Common myeloid progenitor, CD34-positive (primary cell): ENCODE data around the gene ITSN1.
"Not testable (repeated sequence)": the region's sequence is repeated elsewhere in the genome, so short reads cannot be mapped to it uniquely, and the experiment has no call there.

Experiments
- CTCF ChIA-PET: fragments of 350-600 bp; sonication (Branson Sonifier 250); formaldehyde crosslinking; loops from one replicate; lab custom pipeline; 2021; ENCODE audit warnings: antibody characterized with exemption; lab: Charles Lee
- POLR2A ChIA-PET: fragments of 350-600 bp; sonication (Branson Sonifier 250); formaldehyde crosslinking; loops from one replicate; lab custom pipeline; 2021; ENCODE audit warnings: antibody characterized with exemption; lab: Charles Lee
- DNase-seq, 3 donors: peaks; one replicate each; pipeline versions ENCODE4 v3.0.0 to v3.0.0-alpha.2; 2013
- H3K27ac ChIP-seq, 2 experiments: 1 replicate in 1 of 2; 2 replicates in 1 of 2; pipeline ENCODE4 v1.7.0; 2013; ENCODE audit warnings: inconsistent platforms in 2 of 2, low read length in 2 of 2, mild to moderate bottlenecking in 2 of 2, low read depth in 1 of 2, moderate library complexity in 1 of 2; ENCODE audit not compliant: severe bottlenecking in 2 of 2, insufficient read depth in 1 of 2, poor library complexity in 1 of 2
- H3K27me3 ChIP-seq, 5 experiments: replicated peaks in 2 of 5; 1 replicate in 3 of 5; 2 replicates in 2 of 5; pipeline versions ENCODE4 v1.6.1 to v1.7.0; 2013; ENCODE audit warnings: low read length in 4 of 5, mild to moderate bottlenecking in 2 of 5, moderate library complexity in 2 of 5, inconsistent platforms in 1 of 5; ENCODE audit not compliant: insufficient read depth in 5 of 5, control insufficient read depth in 4 of 5
- H3K36me3 ChIP-seq, 4 experiments: 1 replicate in 2 of 4; 2 replicates in 2 of 4; pipeline versions ENCODE4 v1.6.1 to v1.7.0; 2013; ENCODE audit warnings: low read length in 3 of 4, control low read depth in 1 of 4, mild to moderate bottlenecking in 1 of 4; ENCODE audit not compliant: control insufficient read depth in 4 of 4, insufficient read depth in 4 of 4
- H3K4me1 ChIP-seq, 4 experiments: 1 replicate in 3 of 4; 2 replicates in 1 of 4; pipeline versions ENCODE4 v1.6.1 to v1.7.1; 2013; ENCODE audit warnings: low read length in 3 of 4, mild to moderate bottlenecking in 3 of 4, control low read depth in 1 of 4, inconsistent platforms in 1 of 4, moderate library complexity in 1 of 4; ENCODE audit not compliant: control insufficient read depth in 4 of 4, insufficient read depth in 4 of 4; ENCODE audit errors: control extremely low read depth in 1 of 4
- H3K4me3 ChIP-seq, 7 experiments: 1 replicate in 4 of 7; 2 replicates in 3 of 7; pipeline versions ENCODE4 v1.5.1 to v1.7.0; 2013; ENCODE audit warnings: mild to moderate bottlenecking in 7 of 7, low read length in 6 of 7, moderate library complexity in 6 of 7, inconsistent platforms in 2 of 7, low read depth in 2 of 7, control low read depth in 1 of 7; ENCODE audit not compliant: insufficient read depth in 4 of 7, control insufficient read depth in 1 of 7; ENCODE audit errors: extremely low read depth in 1 of 7
- H3K9me3 ChIP-seq, 5 experiments: 1 replicate in 4 of 5; 2 replicates in 1 of 5; pipeline versions ENCODE4 v1.6.1 to v1.7.1; 2013; ENCODE audit warnings: low read length in 4 of 5, mild to moderate bottlenecking in 2 of 5, inconsistent platforms in 1 of 5, low read depth in 1 of 5, moderate library complexity in 1 of 5; ENCODE audit not compliant: control insufficient read depth in 4 of 5, insufficient read depth in 2 of 5; ENCODE audit errors: control extremely low read depth in 1 of 5
- WGBS: methylation state at CpG from one replicate; pipeline ENCODE4 v1.1.5; 2013; ENCODE audit not compliant: insufficient coverage; 5-methylcytosine and 5-hydroxymethylcytosine counted together

The ITSN1 gene

GRCh38 chr21:33676666-33677065 is 34.4 kb downstream of the ITSN1 start:
- H3K4me1 ChIP-seq, POLR2A ChIA-PET, H3K27ac ChIP-seq, H3K9me3 ChIP-seq, DNase-seq, H3K4me3 ChIP-seq, H3K27me3 ChIP-seq, CTCF ChIA-PET, H3K36me3 ChIP-seq: not testable (repeated sequence)
- WGBS = 100% methylated on average over 1 of the region's 5 CpGs

GRCh38 chr21:33677450-33677849 is 35.1 kb downstream of the ITSN1 start:
- H3K27ac ChIP-seq = no peak overlapping the region
- ChIA-PET CTCF (no interaction called here), POLR2A (no interaction called here)
- H3K4me3 ChIP-seq = no peak overlapping the region
- WGBS = 98% methylated on average over 8 of the region's 9 CpGs
- DNase-seq = no peak
- no peaks in the 10 kb centered on the region for H3K9me3 ChIP-seq
- no peaks in the 10 kb centered on the region for H3K4me1 ChIP-seq
- H3K27me3 ChIP-seq = no peaks in the 10 kb centered on the region
- no peaks in the 10 kb centered on the region for H3K36me3 ChIP-seq

- H3K27me3 ChIP-seq = no peaks in the 10 kb centered on the region
- H3K27ac ChIP-seq = no peak overlapping the region
- CTCF ChIA-PET = interaction anchor here (1.0 kb wide), 1 partner anchor 22 kb away, joined by 3 read pairs; no protein-coding TSS in a partner anchor
- WGBS = 99% methylated on average over 6 of the region's 6 CpGs
- POLR2A ChIA-PET = no interaction called here
- H3K9me3 ChIP-seq = no peaks in the 10 kb centered on the region
- no peak for DNase-seq
- no peaks in the 10 kb centered on the region for H3K4me1 ChIP-seq
- no peaks in the 10 kb centered on the region for H3K36me3 ChIP-seq
- no peak overlapping the region for H3K4me3 ChIP-seq
Observed at GRCh38 chr21:33680870-33681269, 38.6 kb downstream of the ITSN1 start.

GRCh38 chr21:33682992-33683627 is 40.8 kb downstream of the ITSN1 start:
- H3K4me3 ChIP-seq = no peak overlapping the region
- H3K36me3 ChIP-seq = no peaks in the 10 kb centered on the region
- no peaks in the 10 kb centered on the region for H3K4me1 ChIP-seq
- no CpG with 5 or more reads among the region's 4 CpGs for WGBS
- no peak overlapping the region for H3K27ac ChIP-seq
- H3K9me3 ChIP-seq = no peaks in the 10 kb centered on the region
- CTCF ChIA-PET = no interaction called here
- DNase-seq = no peak
- POLR2A ChIA-PET = no interaction called here
- H3K27me3 ChIP-seq = no peaks in the 10 kb centered on the region

- Histone ChIP-seq H3K9me3 (no peaks in the 10 kb centered on the region), H3K27ac (no peak overlapping the region), H3K4me1 (no peaks in the 10 kb centered on the region), H3K27me3 (no peaks in the 10 kb centered on the region), H3K36me3 (no peaks in the 10 kb centered on the region), H3K4me3 (no peak overlapping the region)
- no peak for DNase-seq
- 100% methylated on average over 1 of the region's 2 CpGs for WGBS
- ChIA-PET POLR2A (interaction anchor here (0.6 kb wide), 1 partner anchor 35 kb away, joined by 4 read pairs; no protein-coding TSS in a partner anchor), CTCF (no interaction called here)
Observed at GRCh38 chr21:33684068-33684467, 41.8 kb downstream of the ITSN1 start.

GRCh38 chr21:33684923-33685560 is 42.7 kb downstream of the ITSN1 start:
- Histone ChIP-seq H3K27me3 (no peaks in the 10 kb centered on the region), H3K9me3 (no peaks in the 10 kb centered on the region), H3K36me3 (no peaks in the 10 kb centered on the region), H3K4me1 (no peaks in the 10 kb centered on the region), H3K4me3 (no peak overlapping the region), H3K27ac (no peak overlapping the region)
- ChIA-PET POLR2A (no interaction called here), CTCF (interaction anchor here (0.7 to 1.1 kb wide), 2 partner anchors 16 to 948 kb away, joined by 3 read pairs; no protein-coding TSS in a partner anchor)
- peak in 1 of 3 donors; percentile 6 for DNase-seq
- 96% methylated on average over 3 of the region's 5 CpGs for WGBS

GRCh38 chr21:33685613-33686197 is 43.4 kb downstream of the ITSN1 start:
- Histone ChIP-seq H3K4me1 (no peaks in the 10 kb centered on the region), H3K27ac (no peak overlapping the region), H3K4me3 (no peak overlapping the region), H3K27me3 (no peaks in the 10 kb centered on the region), H3K36me3 (no peaks in the 10 kb centered on the region), H3K9me3 (no peaks in the 10 kb centered on the region)
- POLR2A ChIA-PET = no interaction called here
- CTCF ChIA-PET = interaction anchor here (0.6 to 1.1 kb wide), 2 partner anchors 17 to 31 kb away, joined by 3 read pairs; no protein-coding TSS in a partner anchor
- DNase-seq = no peak
